ENCODE data around the gene LMO7.

The LMO7 gene

DNA sequence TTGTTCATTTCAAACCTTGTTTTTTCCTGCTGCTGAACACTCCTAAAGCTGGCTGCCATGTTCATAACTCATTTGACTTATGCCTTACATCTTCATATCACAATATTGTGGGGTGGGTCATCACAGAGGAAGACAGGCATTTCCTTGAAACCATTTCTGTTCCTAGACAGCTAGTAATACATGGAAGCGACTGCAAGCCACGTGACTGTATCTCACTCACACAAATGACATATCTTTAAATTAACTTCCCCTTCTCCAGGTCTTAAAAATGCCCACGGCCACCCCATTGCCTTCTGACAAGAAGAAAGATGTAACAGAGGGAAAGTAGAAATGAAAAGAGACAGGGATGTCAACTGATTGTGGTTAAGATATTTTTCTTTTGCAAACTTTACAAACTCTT lies 236.8 kb downstream of the LMO7 start:
- H3K9me3 ChIP-seq (ENCODE audit: control insufficient read depth in 1 of 2, low read length in 2 of 2), result no peaks in the 10 kb centered on the region
- H3K9ac ChIP-seq (ENCODE audit: low read depth in 1 of 2, low read length in 2 of 2), result no peak overlapping the region
- no peak overlapping the region for H3K27ac ChIP-seq (ENCODE audit: low read depth, low read length)
- H3K4me3 ChIP-seq (ENCODE audit: low read depth in 1 of 2, low read length in 2 of 2), result no peak overlapping the region
- H3K4me1 ChIP-seq (ENCODE audit: control insufficient read depth in 1 of 2, insufficient read depth in 2 of 2, low read length in 2 of 2), result no peaks in the 10 kb centered on the region
- H3K36me3 ChIP-seq (ENCODE audit: control insufficient read depth in 1 of 2, insufficient read depth in 2 of 2, low read length in 2 of 2), result no peaks in the 10 kb centered on the region
- no peaks in the 10 kb centered on the region for H3K27me3 ChIP-seq (ENCODE audit: control insufficient read depth in 1 of 2, insufficient read depth in 2 of 2, low read length in 2 of 2)

DNA sequence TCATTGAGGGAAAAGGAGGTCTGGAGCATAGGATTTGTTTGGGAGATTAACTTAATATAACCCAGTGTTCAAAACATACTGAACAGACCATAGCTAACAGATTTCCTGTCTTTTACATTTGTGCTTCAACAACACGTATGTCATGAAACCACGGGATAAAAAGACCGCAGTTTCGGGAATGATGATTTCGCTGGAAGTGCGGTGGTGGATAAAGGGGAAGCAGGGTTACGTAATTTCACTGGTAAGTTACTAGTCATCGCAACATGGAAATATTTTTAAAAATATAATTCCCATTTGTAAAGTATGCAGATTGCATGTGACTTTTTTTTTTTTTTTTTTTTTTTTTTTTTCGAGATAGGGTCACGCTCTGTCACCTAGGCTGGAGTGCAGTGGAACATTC lies 237.4 kb downstream of the LMO7 start:
- H3K4me1 ChIP-seq (ENCODE audit: control insufficient read depth in 1 of 2, insufficient read depth in 2 of 2, low read length in 2 of 2), result no peaks in the 10 kb centered on the region
- H3K27me3 ChIP-seq (ENCODE audit: control insufficient read depth in 1 of 2, insufficient read depth in 2 of 2, low read length in 2 of 2), result no peaks in the 10 kb centered on the region
- no peak overlapping the region for H3K9ac ChIP-seq (ENCODE audit: low read depth in 1 of 2, low read length in 2 of 2)
- no peaks in the 10 kb centered on the region for H3K36me3 ChIP-seq (ENCODE audit: control insufficient read depth in 1 of 2, insufficient read depth in 2 of 2, low read length in 2 of 2)
- H3K9me3 ChIP-seq (ENCODE audit: control insufficient read depth in 1 of 2, low read length in 2 of 2), result no peaks in the 10 kb centered on the region
- H3K4me3 ChIP-seq (ENCODE audit: low read depth in 1 of 2, low read length in 2 of 2), result no peak overlapping the region
- no peak overlapping the region for H3K27ac ChIP-seq (ENCODE audit: low read depth, low read length)

- no peak overlapping the region for H3K9ac ChIP-seq (ENCODE audit: low read depth in 1 of 2, low read length in 2 of 2)
- H3K4me1 ChIP-seq (ENCODE audit: control insufficient read depth in 1 of 2, insufficient read depth in 2 of 2, low read length in 2 of 2), result no peaks in the 10 kb centered on the region
- no peak overlapping the region for H3K4me3 ChIP-seq (ENCODE audit: low read depth in 1 of 2, low read length in 2 of 2)
- no peaks in the 10 kb centered on the region for H3K9me3 ChIP-seq (ENCODE audit: control insufficient read depth in 1 of 2, low read length in 2 of 2)
- H3K27ac ChIP-seq (ENCODE audit: low read depth, low read length), result no peak overlapping the region
- no peaks in the 10 kb centered on the region for H3K27me3 ChIP-seq (ENCODE audit: control insufficient read depth in 1 of 2, insufficient read depth in 2 of 2, low read length in 2 of 2)
- no peaks in the 10 kb centered on the region for H3K36me3 ChIP-seq (ENCODE audit: control insufficient read depth in 1 of 2, insufficient read depth in 2 of 2, low read length in 2 of 2)
These were observed 239.3 kb downstream of the LMO7 start for GRCh38 chr13:75875450-75875849.

DNA sequence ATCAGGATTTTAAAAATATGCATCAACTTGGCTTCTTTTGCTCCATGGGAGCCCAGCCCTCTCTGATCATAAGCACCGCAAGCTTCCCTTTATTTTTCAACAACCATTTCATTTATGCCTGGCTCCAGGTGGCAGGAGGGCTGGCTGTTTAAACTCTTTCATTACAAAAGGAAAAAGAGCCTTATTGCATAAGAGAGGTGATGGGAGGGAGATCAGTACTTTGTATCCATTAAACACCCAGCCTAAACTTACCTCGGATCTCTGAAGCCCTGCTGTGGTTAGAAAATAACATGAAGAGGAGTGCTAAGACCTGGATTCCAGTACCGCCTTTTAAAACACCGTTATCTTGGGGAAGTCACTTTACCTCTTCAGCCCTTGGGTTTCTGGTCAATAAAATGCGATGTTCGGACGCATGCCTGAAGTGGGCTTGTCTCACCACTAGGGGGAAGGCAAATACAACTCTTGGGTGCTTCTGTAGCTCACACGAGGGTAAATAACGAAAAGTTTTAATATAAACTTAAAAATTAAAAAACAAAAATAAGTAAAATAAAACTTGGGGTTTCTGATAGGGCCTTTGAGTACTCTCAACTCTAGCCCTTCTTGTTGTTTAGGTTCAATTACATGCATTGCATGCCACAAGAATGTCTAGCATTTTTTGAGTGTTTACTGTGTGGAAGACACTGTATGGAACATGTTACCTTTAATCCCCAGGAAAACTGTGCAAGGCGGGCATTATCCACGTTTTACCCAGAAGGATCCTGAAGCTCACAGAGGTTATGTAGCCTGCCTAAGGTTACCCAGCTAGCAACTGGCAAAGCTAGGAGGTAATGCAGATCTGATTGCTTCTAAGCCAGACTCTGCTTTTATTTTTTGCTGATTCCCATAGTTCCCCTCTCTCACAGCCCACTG lies 240.3 kb downstream of the LMO7 start:
- H3K4me1 ChIP-seq (ENCODE audit: control insufficient read depth in 1 of 2, insufficient read depth in 2 of 2, low read length in 2 of 2), result no peaks in the 10 kb centered on the region
- H3K27ac ChIP-seq (ENCODE audit: low read depth, low read length), result no peak overlapping the region
- no peak overlapping the region for H3K9ac ChIP-seq (ENCODE audit: low read depth in 1 of 2, low read length in 2 of 2)
- H3K36me3 ChIP-seq (ENCODE audit: control insufficient read depth in 1 of 2, insufficient read depth in 2 of 2, low read length in 2 of 2), result no peaks in the 10 kb centered on the region
- no peaks in the 10 kb centered on the region for H3K9me3 ChIP-seq (ENCODE audit: control insufficient read depth in 1 of 2, low read length in 2 of 2)
- H3K27me3 ChIP-seq (ENCODE audit: control insufficient read depth in 1 of 2, insufficient read depth in 2 of 2, low read length in 2 of 2), result no peaks in the 10 kb centered on the region
- no peak overlapping the region for H3K4me3 ChIP-seq (ENCODE audit: low read depth in 1 of 2, low read length in 2 of 2)

DNA sequence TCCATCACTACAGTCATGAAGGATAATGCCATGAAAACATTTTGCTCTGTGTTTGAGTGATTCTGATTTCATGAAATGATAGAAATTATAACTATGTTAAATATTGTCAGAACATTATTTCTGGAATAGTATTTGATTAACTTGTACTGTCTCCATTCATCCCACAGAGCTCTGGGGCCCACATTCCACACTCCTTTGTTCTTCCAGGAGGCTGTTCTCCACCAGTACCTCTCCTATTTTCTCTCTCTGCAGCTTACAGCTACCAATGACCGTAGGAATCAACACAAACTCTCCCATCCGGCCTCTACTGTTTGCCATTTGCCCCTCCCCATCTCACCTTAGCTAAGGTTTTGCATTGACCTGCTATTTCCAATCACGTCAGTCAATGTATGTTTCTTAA lies 240.9 kb downstream of the LMO7 start:
- H3K27me3 ChIP-seq (ENCODE audit: control insufficient read depth in 1 of 2, insufficient read depth in 2 of 2, low read length in 2 of 2), result no peaks in the 10 kb centered on the region
- H3K9me3 ChIP-seq (ENCODE audit: control insufficient read depth in 1 of 2, low read length in 2 of 2), result no peaks in the 10 kb centered on the region
- no peak overlapping the region for H3K27ac ChIP-seq (ENCODE audit: low read depth, low read length)
- H3K36me3 ChIP-seq (ENCODE audit: control insufficient read depth in 1 of 2, insufficient read depth in 2 of 2, low read length in 2 of 2), result no peaks in the 10 kb centered on the region
- no peak overlapping the region for H3K4me3 ChIP-seq (ENCODE audit: low read depth in 1 of 2, low read length in 2 of 2)
- no peaks in the 10 kb centered on the region for H3K4me1 ChIP-seq (ENCODE audit: control insufficient read depth in 1 of 2, insufficient read depth in 2 of 2, low read length in 2 of 2)
- H3K9ac ChIP-seq (ENCODE audit: low read depth in 1 of 2, low read length in 2 of 2), result no peak overlapping the region

DNA sequence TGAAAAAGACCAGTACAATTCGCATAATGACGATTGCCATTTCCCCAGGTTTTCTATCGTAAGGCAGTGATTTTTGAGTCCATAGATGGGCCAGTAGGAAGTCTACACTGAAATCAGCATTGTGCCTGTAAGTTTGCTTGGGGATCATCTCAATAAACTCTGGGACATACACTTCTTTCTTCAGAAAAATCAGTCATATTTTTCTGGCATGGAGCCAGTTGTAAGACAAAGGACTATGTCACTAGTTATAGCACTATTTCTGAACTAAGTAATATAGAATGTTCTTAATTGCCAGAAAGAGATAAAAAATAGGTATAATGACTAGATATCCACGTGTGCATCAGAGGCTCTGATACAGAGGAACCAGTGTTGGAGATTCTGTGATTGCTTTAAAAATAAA lies 243.5 kb downstream of the LMO7 start:
- H3K36me3 ChIP-seq (ENCODE audit: control insufficient read depth in 1 of 2, insufficient read depth in 2 of 2, low read length in 2 of 2), result no peaks in the 10 kb centered on the region
- no peak overlapping the region for H3K27ac ChIP-seq (ENCODE audit: low read depth, low read length)
- H3K27me3 ChIP-seq (ENCODE audit: control insufficient read depth in 1 of 2, insufficient read depth in 2 of 2, low read length in 2 of 2), result no peaks in the 10 kb centered on the region
- no peaks in the 10 kb centered on the region for H3K9me3 ChIP-seq (ENCODE audit: control insufficient read depth in 1 of 2, low read length in 2 of 2)
- no peak overlapping the region for H3K9ac ChIP-seq (ENCODE audit: low read depth in 1 of 2, low read length in 2 of 2)
- no peak overlapping the region for H3K4me3 ChIP-seq (ENCODE audit: low read depth in 1 of 2, low read length in 2 of 2)
- no peaks in the 10 kb centered on the region for H3K4me1 ChIP-seq (ENCODE audit: control insufficient read depth in 1 of 2, insufficient read depth in 2 of 2, low read length in 2 of 2)

- Histone ChIP-seq H3K4me1 (ENCODE audit: control insufficient read depth in 1 of 2, insufficient read depth in 2 of 2, low read length in 2 of 2) (no peaks in the 10 kb centered on the region), H3K9ac (ENCODE audit: low read depth in 1 of 2, low read length in 2 of 2) (no peak overlapping the region), H3K4me3 (ENCODE audit: low read depth in 1 of 2, low read length in 2 of 2) (no peak overlapping the region), H3K27me3 (ENCODE audit: control insufficient read depth in 1 of 2, insufficient read depth in 2 of 2, low read length in 2 of 2) (no peaks in the 10 kb centered on the region), H3K27ac (ENCODE audit: low read depth, low read length) (no peak overlapping the region), H3K36me3 (ENCODE audit: control insufficient read depth in 1 of 2, insufficient read depth in 2 of 2, low read length in 2 of 2) (no peaks in the 10 kb centered on the region), H3K9me3 (ENCODE audit: control insufficient read depth in 1 of 2, low read length in 2 of 2) (no peaks in the 10 kb centered on the region)
These were observed 245.1 kb downstream of the LMO7 start for GRCh38 chr13:75881109-75881775.

DNA sequence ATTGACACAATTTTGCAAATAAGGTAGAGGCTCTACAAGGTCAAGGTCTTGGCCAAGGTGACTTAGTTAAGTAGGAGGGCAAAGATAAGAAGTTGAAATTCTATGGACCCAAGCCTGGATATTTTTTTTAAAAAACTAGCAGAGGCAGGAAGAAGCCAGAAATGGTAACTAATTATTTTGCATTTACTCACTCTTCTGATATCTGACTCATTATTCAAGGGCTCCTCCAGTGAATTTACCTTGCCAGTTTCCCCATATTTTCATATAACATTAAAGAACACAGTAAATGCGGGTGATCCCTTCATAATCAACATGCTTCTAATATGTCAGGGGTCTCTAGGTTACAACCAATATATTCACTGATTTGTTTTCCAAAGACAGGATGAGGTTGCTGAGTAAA lies 246.1 kb downstream of the LMO7 start:
- Histone ChIP-seq H3K9ac (ENCODE audit: low read depth in 1 of 2, low read length in 2 of 2) (no peak overlapping the region), H3K27me3 (ENCODE audit: control insufficient read depth in 1 of 2, insufficient read depth in 2 of 2, low read length in 2 of 2) (no peaks in the 10 kb centered on the region), H3K4me1 (ENCODE audit: control insufficient read depth in 1 of 2, insufficient read depth in 2 of 2, low read length in 2 of 2) (no peaks in the 10 kb centered on the region), H3K36me3 (ENCODE audit: control insufficient read depth in 1 of 2, insufficient read depth in 2 of 2, low read length in 2 of 2) (no peaks in the 10 kb centered on the region), H3K9me3 (ENCODE audit: control insufficient read depth in 1 of 2, low read length in 2 of 2) (no peaks in the 10 kb centered on the region), H3K4me3 (ENCODE audit: low read depth in 1 of 2, low read length in 2 of 2) (no peak overlapping the region), H3K27ac (ENCODE audit: low read depth, low read length) (no peak overlapping the region)

DNA sequence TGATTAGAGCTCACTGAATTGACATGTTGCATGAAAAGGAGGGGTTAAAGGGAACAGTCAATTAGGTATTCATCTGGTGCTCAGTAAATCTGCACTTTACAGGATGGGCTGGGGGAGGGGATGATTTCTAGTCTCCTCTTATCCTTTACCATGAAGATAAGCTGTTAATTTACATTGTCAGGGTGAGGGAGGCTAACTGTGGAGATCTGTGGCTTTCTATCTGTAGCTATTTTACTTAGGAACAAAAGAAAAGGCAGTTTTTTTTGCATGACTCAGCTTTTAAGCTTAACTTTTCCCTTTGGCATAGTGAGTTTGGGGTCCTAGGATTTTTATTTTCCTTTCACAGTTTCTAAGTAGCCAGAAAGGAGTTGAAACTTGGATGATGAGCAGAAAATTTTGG lies 253.3 kb downstream of the LMO7 start:
- no peaks in the 10 kb centered on the region for H3K9me3 ChIP-seq (ENCODE audit: control insufficient read depth in 1 of 2, low read length in 2 of 2)
- no peak overlapping the region for H3K9ac ChIP-seq (ENCODE audit: low read depth in 1 of 2, low read length in 2 of 2)
- no peak overlapping the region for H3K4me3 ChIP-seq (ENCODE audit: low read depth in 1 of 2, low read length in 2 of 2)
- H3K27me3 ChIP-seq (ENCODE audit: control insufficient read depth in 1 of 2, insufficient read depth in 2 of 2, low read length in 2 of 2), result no peaks in the 10 kb centered on the region
- H3K4me1 ChIP-seq (ENCODE audit: control insufficient read depth in 1 of 2, insufficient read depth in 2 of 2, low read length in 2 of 2), result no peaks in the 10 kb centered on the region
- H3K27ac ChIP-seq (ENCODE audit: low read depth, low read length), result no peak overlapping the region
- no peaks in the 10 kb centered on the region for H3K36me3 ChIP-seq (ENCODE audit: control insufficient read depth in 1 of 2, insufficient read depth in 2 of 2, low read length in 2 of 2)

DNA sequence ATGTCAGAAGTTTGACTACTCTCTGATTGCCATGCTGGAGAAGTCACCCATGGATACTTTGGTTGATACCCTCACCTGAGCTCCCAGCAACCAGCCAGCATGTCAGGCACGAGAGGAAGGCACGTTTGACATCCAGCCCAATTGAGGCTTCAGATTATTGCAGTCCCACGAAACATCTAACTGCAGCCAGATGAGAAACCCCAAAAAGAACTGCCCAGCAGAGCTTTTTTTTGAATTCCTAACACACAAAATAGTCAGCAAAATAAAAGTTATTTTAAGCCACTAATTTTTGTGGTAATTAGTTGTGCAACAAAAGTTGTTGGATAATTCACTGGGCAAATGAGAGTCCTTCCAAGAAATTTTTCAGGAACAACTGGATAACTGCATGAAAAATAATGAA lies 259.0 kb downstream of the LMO7 start:
- no peak overlapping the region for H3K4me3 ChIP-seq (ENCODE audit: low read depth in 1 of 2, low read length in 2 of 2)
- no peaks in the 10 kb centered on the region for H3K36me3 ChIP-seq (ENCODE audit: control insufficient read depth in 1 of 2, insufficient read depth in 2 of 2, low read length in 2 of 2)
- no peak overlapping the region for H3K9ac ChIP-seq (ENCODE audit: low read depth in 1 of 2, low read length in 2 of 2)
- H3K27me3 ChIP-seq (ENCODE audit: control insufficient read depth in 1 of 2, insufficient read depth in 2 of 2, low read length in 2 of 2), result no peaks in the 10 kb centered on the region
- H3K27ac ChIP-seq (ENCODE audit: low read depth, low read length), result no peak overlapping the region
- no peaks in the 10 kb centered on the region for H3K4me1 ChIP-seq (ENCODE audit: control insufficient read depth in 1 of 2, insufficient read depth in 2 of 2, low read length in 2 of 2)
- H3K9me3 ChIP-seq (ENCODE audit: control insufficient read depth in 1 of 2, low read length in 2 of 2), result no peaks in the 10 kb centered on the region

Measured in duodenal mucosa (tissue), 2 donors.